HEK293 (cell line): ENCODE results near the gene IL4I1.
"Not testable (repeated sequence)": the region's sequence is repeated elsewhere in the genome, so short reads cannot be mapped to it uniquely, and the experiment has no call there.

Source experiments
- CTCF ChIA-PET: fragments of 350-600 bp; formaldehyde crosslinking; extraction: SDS; loops from one replicate; lab custom pipeline; 2021; ENCODE audit warnings: antibody characterized with exemption; lab: Yijun Ruan, JAX
- POLR2A ChIA-PET: fragments of 300-600 bp; formaldehyde crosslinking; extraction: SDS; loops from one replicate; lab custom pipeline; 2020; ENCODE audit warnings: antibody characterized with exemption, inconsistent platforms; lab: Yijun Ruan, JAX
- H3K27ac ChIP-seq: fragments of 200-500 bp; sonication (Bioruptor generic); 2 replicates; pipeline ENCODE4 v1.5.1; 2014; ENCODE audit warnings: low read depth, low read length, control low read depth, inconsistent platforms; ENCODE audit errors: extremely low read depth
- H3K36me3 ChIP-seq, 2 experiments: fragments of 200-500 bp in 1 of 2; sonication (Bioruptor generic) in 1 of 2; 1 replicate in 1 of 2; 2 replicates in 1 of 2; pipeline ENCODE4 v1.5.1; 2014 to 2017; ENCODE audit warnings: inconsistent platforms in 2 of 2, low read length in 2 of 2; ENCODE audit not compliant: control insufficient read depth in 2 of 2, insufficient read depth in 1 of 2
- H3K4me1 ChIP-seq: fragments of 200-500 bp; sonication (Bioruptor generic); 2 replicates; pipeline ENCODE4 v1.5.1; 2014; ENCODE audit warnings: mild to moderate bottlenecking, low read length, inconsistent platforms; ENCODE audit not compliant: control insufficient read depth, insufficient read depth
- H3K4me3 ChIP-seq: 2 replicates; pipeline ENCODE4 v1.5.1; 2011; ENCODE audit warnings: low read depth, mild to moderate bottlenecking, control low read depth, low read length, moderate library complexity
- H3K9me3 ChIP-seq: fragments of 200-500 bp; sonication (Bioruptor generic); 2 replicates; pipeline ENCODE4 v1.5.1; 2014; ENCODE audit warnings: low read depth, low read length, inconsistent platforms; ENCODE audit not compliant: control insufficient read depth, insufficient read depth
- SCRT2 ChIP-seq: fragments of 450-650 bp; formaldehyde crosslinking; IDR thresholded peaks from 2 replicates; pipeline ENCODE4 v1.5.1; 2016; ENCODE audit warnings: missing biosample characterization, missing genetic modification characterization
- ZBTB21 ChIP-seq: fragments of 450-650 bp; formaldehyde crosslinking; IDR thresholded peaks from 2 replicates; pipeline ENCODE4 v1.5.1; 2017; ENCODE audit warnings: missing biosample characterization, missing genetic modification characterization
- ZNF155 ChIP-seq: fragments of 450-650 bp; formaldehyde crosslinking; IDR thresholded peaks from 2 replicates; pipeline ENCODE4 v1.5.1; 2016; ENCODE audit warnings: missing biosample characterization, missing genetic modification characterization
- ZNF175 ChIP-seq: fragments of 450-650 bp; formaldehyde crosslinking; IDR thresholded peaks from 2 replicates; pipeline ENCODE4 v1.5.1; 2016; ENCODE audit warnings: missing biosample characterization, missing genetic modification characterization
- ZNF18 ChIP-seq: fragments of 450-650 bp; formaldehyde crosslinking; IDR thresholded peaks from 2 replicates; pipeline ENCODE4 v1.5.1; 2016; ENCODE audit warnings: missing biosample characterization, missing genetic modification characterization
- ZNF2 ChIP-seq: fragments of 450-650 bp; formaldehyde crosslinking; IDR thresholded peaks from 2 replicates; pipeline ENCODE4 v1.5.1; 2016; ENCODE audit warnings: missing biosample characterization, missing genetic modification characterization
- ZNF211 ChIP-seq: fragments of 450-650 bp; formaldehyde crosslinking; IDR thresholded peaks from 2 replicates; pipeline ENCODE4 v1.5.1; 2016; ENCODE audit warnings: low read depth, missing biosample characterization, missing genetic modification characterization
- ZNF311 ChIP-seq: fragments of 450-650 bp; formaldehyde crosslinking; IDR thresholded peaks from 2 replicates; pipeline ENCODE4 v1.5.1; 2017; ENCODE audit warnings: missing biosample characterization, missing genetic modification characterization, borderline replicate concordance
- ZNF654 ChIP-seq: fragments of 450-650 bp; formaldehyde crosslinking; IDR thresholded peaks from 2 replicates; pipeline ENCODE4 v1.5.1; 2016; ENCODE audit warnings: low read depth, missing biosample characterization, missing genetic modification characterization
- ZNF664 ChIP-seq: fragments of 450-650 bp; formaldehyde crosslinking; IDR thresholded peaks from 2 replicates; pipeline ENCODE4 v1.5.1; 2016; ENCODE audit warnings: missing biosample characterization, missing genetic modification characterization
- ZXDB ChIP-seq: fragments of 450-650 bp; formaldehyde crosslinking; IDR thresholded peaks from 2 replicates; pipeline ENCODE4 v1.5.1; 2016; ENCODE audit warnings: missing biosample characterization, missing genetic modification characterization
- TF ChIP-seq, protein P1 (sequence below): fragments of 450-650 bp; formaldehyde crosslinking; IDR thresholded peaks from 2 replicates; pipeline ENCODE4 v1.5.1; 2017; ENCODE audit warnings: missing biosample characterization, missing genetic modification characterization
- TF ChIP-seq, protein P2 (sequence below): fragments of 450-650 bp; formaldehyde crosslinking; IDR thresholded peaks from 2 replicates; pipeline ENCODE4 v1.5.1; 2017; ENCODE audit warnings: missing biosample characterization, missing genetic modification characterization

The IL4I1 gene

GRCh38 chr19:49929121-49929610 lies 32.5 kb upstream of the IL4I1 start, which contains the start of the genes ATF5 and NUP62 (continued):
- TF ChIP-seq, protein P1, sequence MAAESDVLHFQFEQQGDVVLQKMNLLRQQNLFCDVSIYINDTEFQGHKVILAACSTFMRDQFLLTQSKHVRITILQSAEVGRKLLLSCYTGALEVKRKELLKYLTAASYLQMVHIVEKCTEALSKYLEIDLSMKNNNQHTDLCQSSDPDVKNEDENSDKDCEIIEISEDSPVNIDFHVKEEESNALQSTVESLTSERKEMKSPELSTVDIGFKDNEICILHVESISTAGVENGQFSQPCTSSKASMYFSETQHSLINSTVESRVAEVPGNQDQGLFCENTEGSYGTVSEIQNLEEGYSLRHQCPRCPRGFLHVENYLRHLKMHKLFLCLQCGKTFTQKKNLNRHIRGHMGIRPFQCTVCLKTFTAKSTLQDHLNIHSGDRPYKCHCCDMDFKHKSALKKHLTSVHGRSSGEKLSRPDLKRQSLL (tag by site-specific recombination) = peak; percentile 33
- TF ChIP-seq ZNF155 (tag by site-specific recombination) = no peak

DNA sequence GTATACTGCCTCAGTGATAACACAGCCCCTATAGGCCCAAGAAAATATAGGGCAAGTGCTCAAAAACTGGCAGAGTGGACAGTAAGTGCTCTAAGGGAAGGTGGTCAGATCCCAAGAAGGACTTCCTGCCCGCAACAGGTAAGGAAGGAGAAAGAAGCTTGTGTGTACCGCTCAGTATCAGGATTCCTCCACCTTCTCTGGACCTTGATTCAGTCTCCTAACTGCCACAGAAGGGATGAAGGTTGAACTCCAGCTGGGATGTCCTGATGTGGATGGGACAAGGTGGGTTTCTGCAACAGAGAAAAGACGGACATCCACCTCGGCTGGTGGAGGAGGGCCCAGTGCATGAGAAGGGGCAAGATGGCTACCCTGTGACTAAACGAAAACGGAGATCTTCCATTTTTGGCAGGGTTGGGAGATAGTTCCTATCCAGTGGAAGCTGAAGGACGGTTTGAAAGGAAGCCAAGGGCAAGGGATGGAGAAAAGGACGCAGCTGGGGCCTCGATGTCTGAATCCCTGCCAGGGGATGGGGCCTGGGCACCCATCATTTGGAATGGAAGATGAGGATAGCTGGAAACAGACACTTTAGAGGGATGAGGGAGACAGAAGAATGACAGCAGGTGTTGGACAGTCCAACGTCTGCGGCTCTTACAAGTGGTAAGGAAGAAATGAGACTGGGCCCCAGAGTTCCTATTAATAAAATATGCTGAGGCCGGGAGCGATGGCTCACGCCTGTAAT lies 31.0 kb upstream of the IL4I1 start:
- Histone ChIP-seq H3K27ac (peak overlapping the region; percentile 99), H3K9me3 (no peaks in the 10 kb centered on the region), H3K36me3 (peaks cover 29 to 57% of the 10 kb centered on the region in 2 experiments), H3K4me1 (peaks cover 9% of the 10 kb centered on the region), H3K4me3 (no peak overlapping the region)
- ChIA-PET POLR2A (interaction anchor here (0.7 to 3.2 kb wide), 7 partner anchors 9 to 1055 kb away, joined by 5 to 41 read pairs (median 15); partner anchors contain the start of genes AKT1S1, PPP1R15A, TBC1D17 and VRK3), CTCF (interaction anchor here (0.6 to 3.6 kb wide), 3 partner anchors 11 to 100 kb away, joined by 4 to 29 read pairs (median 6); no protein-coding TSS in a partner anchor)
- TF ChIP-seq SCRT2 (tag by site-specific recombination) (peak; percentile 74; the same call in 1 of the 2 replicates), ZNF211 (no peak), ZNF311 (tag by site-specific recombination) (no peak), ZNF654 (tag by site-specific recombination) (no peak)
- TF ChIP-seq, protein P2, sequence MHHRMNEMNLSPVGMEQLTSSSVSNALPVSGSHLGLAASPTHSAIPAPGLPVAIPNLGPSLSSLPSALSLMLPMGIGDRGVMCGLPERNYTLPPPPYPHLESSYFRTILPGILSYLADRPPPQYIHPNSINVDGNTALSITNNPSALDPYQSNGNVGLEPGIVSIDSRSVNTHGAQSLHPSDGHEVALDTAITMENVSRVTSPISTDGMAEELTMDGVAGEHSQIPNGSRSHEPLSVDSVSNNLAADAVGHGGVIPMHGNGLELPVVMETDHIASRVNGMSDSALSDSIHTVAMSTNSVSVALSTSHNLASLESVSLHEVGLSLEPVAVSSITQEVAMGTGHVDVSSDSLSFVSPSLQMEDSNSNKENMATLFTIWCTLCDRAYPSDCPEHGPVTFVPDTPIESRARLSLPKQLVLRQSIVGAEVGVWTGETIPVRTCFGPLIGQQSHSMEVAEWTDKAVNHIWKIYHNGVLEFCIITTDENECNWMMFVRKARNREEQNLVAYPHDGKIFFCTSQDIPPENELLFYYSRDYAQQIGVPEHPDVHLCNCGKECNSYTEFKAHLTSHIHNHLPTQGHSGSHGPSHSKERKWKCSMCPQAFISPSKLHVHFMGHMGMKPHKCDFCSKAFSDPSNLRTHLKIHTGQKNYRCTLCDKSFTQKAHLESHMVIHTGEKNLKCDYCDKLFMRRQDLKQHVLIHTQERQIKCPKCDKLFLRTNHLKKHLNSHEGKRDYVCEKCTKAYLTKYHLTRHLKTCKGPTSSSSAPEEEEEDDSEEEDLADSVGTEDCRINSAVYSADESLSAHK = no peak
- TF ChIP-seq, protein P1 (tag by site-specific recombination) = no peak

GRCh38 chr19:49926515-49926914 lies 29.8 kb upstream of the IL4I1 start:
- Histone ChIP-seq H3K4me3 (no peak overlapping the region), H3K36me3 (peaks cover 29 to 65% of the 10 kb centered on the region in 2 experiments)
- POLR2A ChIA-PET = no interaction called here
- CTCF ChIA-PET = interaction anchor here (0.7 to 3.6 kb wide), 2 partner anchors 12 to 27 kb away, joined by 4 to 29 read pairs; no protein-coding TSS in a partner anchor
- TF ChIP-seq ZXDB (tag by site-specific recombination) (no peak), ZNF664 (tag by site-specific recombination) (peak; percentile 81), ZNF18 (no peak), ZBTB21 (no peak)
- TF ChIP-seq, all 188 proteins: peak for 1
- Histone ChIP-seq H3K4me1 (peaks cover 9% of the 10 kb centered on the region), H3K9me3 (no peaks in the 10 kb centered on the region), H3K27ac (no peak overlapping the region)

- no peak overlapping the region for H3K27ac ChIP-seq
- H3K9me3 ChIP-seq = no peaks in the 10 kb centered on the region
- H3K4me1 ChIP-seq = peaks cover 8% of the 10 kb centered on the region
- TF ChIP-seq ZNF2 (tag by site-specific recombination) (no peak), ZNF175 (no peak)
- CTCF ChIA-PET = no interaction called here
- POLR2A ChIA-PET = no interaction called here
- H3K4me3 ChIP-seq = no peak overlapping the region
- peaks cover 34 to 71% of the 10 kb centered on the region in 2 experiments for H3K36me3 ChIP-seq
Measured at GRCh38 chr19:49925486-49925885, 28.8 kb upstream of the IL4I1 start.

DNA sequence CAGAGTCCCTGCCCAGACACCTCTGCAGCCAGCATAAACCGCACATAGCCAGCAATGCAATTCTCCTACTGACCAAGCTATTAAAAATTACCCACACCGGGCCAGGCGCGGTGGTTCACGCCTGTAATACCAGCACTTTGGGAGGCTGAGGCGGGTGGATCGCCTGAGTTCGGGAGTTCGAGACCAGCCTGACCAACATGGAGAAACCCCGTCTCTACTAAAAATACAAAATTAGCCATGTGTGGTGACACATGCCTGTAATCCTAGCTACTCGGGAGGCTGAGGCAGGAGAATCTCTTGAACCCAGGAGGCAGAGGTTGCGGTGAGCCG lies 28.2 kb upstream of the IL4I1 start:
- CTCF ChIA-PET, H3K4me1 ChIP-seq, H3K9me3 ChIP-seq, H3K4me3 ChIP-seq: not testable (repeated sequence)
- POLR2A ChIA-PET = interaction anchor here (0.8 kb wide), 1 partner anchor 34 kb away, joined by 3 read pairs; no protein-coding TSS in a partner anchor
- peaks cover 40 to 74% of the 10 kb centered on the region in 2 experiments for H3K36me3 ChIP-seq
- H3K27ac ChIP-seq = 0 out of 2 replicates have a peak overlapping the region, but pooled peaks have one; percentile 3
